HG03135 (cell line): ENCODE results near the gene CBX1.

ENCODE experiments used
- ATAC-seq: cut with Tn5 transposase; IDR thresholded peaks from one replicate; pipeline ENCODE4 v1.9.1; 2021; ENCODE audit warnings: mild to moderate bottlenecking, moderate library complexity; ENCODE audit not compliant: unreplicated experiment

CBX1 gene

GRCh38 chr17:48101012-48101720, at the start of gene CBX1:
Gene CBX1, minus strand, starts transcription at chr17:48101478. Its CDS starts 24,474 bp downstream, at chr17:48077004.
- ATAC-seq: peak; percentile 89

DNA sequence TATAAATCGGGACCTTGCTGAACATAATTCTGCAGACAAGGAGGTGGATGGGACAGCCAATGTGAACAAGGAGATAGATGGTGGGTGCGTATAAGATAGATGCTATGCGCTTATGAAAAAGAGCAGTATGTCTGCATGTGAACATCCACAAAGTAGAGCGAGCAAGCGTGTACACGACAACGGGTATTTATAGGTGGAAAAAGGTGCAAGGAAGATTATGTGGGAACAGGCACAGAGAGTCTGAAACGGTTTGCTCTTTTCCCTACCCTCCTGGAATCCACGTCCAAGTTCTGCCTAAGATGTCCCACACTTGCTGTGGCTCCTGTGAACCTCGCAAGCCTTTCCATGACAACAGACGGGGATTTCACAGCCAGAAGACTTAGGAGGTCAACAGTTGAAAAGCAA, 49.3 kb upstream of the CBX1 start:
- ATAC-seq: no peak

- no peak for ATAC-seq
Observed at GRCh38 chr17:48149787-48150463, 48.6 kb upstream of the CBX1 start.

DNA sequence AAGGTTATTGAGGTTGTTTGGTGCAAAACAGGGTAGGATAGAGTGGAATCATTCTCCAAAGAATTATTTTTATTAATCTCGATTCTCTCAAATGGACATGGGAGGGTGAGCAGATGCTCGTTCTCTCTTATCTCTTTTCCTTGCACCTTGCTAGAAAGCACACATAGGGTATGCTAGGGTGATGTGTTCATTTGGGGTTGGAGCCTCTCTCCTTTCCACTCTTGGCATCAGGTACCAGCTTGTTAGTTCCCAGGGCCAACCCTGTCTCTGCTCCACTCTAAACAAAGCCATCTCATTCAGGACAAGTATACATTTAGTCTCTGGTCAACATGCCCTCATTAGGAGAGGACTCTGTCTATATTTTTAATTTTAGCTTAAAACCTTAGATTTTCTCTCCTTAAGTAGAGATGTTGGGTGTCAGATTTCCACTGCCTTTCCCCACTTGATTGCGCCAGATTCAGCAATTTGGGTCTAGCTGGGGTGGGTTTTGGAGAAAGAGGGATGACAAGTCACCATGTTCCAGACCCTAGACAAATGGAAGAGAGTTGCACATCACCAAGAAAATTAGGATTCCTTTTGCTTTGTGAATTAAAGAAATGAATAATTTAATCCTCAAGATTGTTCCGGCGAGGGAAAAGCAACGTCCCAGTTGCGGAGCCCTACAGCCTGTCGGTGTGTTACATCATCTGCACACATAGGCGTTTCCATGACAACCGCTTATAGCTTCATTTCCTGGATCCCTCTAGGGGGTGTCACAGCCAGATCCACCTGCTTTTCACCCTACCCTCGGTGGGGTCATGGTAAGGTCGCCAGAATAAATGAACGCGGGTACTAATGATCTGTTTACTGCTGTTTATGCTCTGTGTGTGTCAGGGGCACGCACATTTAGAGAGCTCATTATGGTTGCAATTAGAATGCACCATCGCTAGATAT, 47.8 kb upstream of the CBX1 start:
- ATAC-seq: no peak

GRCh38 chr17:48148029-48148770, 46.9 kb upstream of the CBX1 start:
- no peak for ATAC-seq

- no peak for ATAC-seq
Observed at GRCh38 chr17:48144976-48145798, 43.9 kb upstream of the CBX1 start.

- ATAC-seq: no peak
Observed at GRCh38 chr17:48144231-48144630, 43.0 kb upstream of the CBX1 start.

- no peak for ATAC-seq
Observed at GRCh38 chr17:48143629-48144028, 42.4 kb upstream of the CBX1 start.

GRCh38 chr17:48139944-48140343, 38.7 kb upstream of the CBX1 start:
- ATAC-seq: no peak

DNA sequence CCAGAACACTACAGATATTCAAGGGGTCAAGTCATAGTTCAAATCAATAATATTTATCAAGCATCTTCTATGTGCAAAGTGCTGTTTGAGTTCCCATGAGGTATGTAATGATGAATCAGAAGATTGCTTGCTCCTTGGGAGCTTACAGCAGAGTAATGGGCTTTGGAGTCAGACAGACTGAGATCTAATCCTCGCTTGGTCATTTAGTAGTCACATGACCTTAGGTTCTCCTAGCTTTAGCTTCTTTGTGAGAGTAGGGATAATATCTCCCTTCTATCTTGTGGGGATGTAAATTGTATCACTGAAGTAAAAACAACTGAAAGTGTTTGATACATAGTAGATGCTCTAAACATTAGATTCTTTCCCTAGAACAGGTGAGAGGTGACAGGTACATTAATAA, 36.4 kb upstream of the CBX1 start:
- no peak for ATAC-seq

DNA sequence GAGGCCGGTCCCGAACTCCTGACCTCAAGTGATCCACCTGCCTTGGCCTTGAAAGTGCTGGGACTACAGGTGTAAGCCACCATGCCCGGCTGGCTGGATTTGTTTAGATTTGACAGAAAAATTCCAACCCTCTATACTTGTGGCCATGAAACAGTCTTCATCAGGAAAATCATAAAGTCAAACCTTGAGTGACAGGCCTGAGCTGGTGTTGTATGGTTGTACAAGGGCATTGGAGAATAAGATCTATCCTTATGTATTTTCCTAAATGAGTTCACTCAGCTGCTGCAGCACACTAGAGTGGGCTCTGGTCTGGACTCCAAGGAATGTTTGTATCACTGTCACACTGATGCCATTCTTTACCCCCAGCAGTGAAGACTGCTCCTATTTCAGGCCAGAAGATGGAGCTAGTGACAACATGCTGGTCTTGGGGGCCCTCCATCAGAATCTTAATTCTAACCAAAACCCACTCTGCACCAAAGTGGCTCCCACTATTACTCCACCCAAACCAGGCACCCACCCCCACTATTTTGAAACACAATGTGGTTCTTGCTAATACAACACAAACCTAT, 33.7 kb upstream of the CBX1 start:
- no peak for ATAC-seq

- no peak for ATAC-seq
Observed at GRCh38 chr17:48132385-48132784, 31.1 kb upstream of the CBX1 start.

DNA sequence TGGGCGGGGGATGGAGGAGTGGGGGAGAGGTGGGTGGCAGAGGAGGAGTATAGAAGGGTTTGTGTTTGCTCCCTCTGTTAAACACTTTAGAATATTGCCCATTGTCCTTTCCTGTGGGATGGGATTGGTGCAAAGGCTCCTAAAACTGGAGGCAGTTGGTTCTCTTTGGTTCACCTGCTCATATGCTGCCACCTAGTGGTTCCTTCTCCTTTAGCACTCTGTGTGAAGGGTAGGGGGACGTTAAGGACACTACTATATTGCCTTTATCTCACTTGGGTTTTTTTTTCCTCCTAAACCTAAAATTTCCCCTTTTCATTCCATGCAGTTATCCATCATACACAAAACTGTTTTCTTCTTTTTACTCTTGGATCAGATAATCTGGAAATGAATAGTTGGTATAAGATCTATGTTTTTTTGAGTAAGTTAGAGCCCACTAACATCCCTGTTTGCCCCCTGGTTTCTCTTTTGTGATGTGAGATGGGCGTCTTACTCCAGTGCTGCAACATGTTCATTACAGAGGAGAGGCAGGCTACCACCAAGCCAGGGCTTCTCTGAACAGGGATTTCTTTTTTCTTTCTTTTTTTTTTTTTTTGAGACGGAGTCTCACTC, 30.0 kb upstream of the CBX1 start:
- no peak for ATAC-seq

DNA sequence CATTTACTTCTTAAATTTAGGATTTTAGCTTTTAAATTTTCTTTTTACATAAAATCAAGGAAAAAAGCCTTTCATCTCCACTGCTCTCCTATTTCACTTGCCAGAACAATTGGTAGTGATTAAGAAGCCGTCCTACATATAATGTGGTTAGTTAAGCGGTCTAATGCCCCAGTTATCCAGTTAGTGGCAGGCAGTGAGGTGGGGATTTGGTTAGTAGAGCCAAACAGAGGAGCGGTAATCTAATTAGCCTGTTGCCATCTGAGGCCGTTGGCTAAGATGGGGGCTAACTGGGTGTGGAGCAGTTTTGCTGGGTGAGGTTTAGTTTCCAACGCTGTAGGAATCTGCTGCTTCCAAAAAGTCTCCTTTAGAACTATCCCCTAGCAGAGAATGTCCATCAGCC, 28.7 kb upstream of the CBX1 start:
- ATAC-seq: no peak

- ATAC-seq: no peak
Observed at GRCh38 chr17:48128400-48128799, 27.1 kb upstream of the CBX1 start.

- no peak for ATAC-seq
Observed at GRCh38 chr17:48127371-48128051, 26.2 kb upstream of the CBX1 start.

GRCh38 chr17:48126532-48126850, 25.2 kb upstream of the CBX1 start:
- no peak for ATAC-seq

DNA sequence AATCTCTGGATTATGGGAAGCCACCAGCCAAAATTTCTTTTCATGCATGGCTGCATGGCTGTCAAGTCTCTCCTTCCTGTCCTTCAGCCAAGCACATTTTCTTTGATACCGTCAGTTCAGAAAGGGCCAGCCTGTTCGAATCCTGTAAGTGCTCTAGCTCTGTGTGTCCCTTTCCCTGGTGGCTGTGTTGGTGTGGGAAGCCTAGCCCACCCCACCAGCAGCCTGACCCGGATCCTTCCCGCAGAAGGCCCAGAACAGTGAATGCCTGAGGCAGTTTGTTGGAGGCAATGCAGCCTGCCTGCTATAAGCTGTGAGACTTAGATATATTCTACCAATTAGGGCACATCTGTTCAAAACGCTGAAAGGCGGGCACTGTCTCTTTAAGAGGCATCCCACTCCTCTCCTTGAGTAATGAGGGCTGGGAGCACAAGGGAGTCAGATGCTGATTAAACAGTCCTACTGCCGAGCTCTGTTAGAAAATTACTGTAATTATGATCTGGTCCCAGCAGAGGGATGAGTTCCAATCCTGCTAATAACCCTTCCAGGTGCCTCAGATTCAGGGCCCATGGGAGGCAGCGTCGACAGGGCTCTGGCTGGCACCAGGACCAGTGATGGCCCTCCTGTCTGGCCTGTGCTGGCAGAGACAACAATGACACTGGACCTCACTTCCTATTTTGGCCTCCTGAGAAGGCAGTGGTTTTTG, 24.7 kb upstream of the CBX1 start:
- no peak for ATAC-seq
